H1 (cell line): ENCODE data around the gene TMEM140. TPM values are rescaled to one million over a fixed set of nuclear protein-coding genes. Genes with fewer than 3 reads are reported as not detected.

Experiments
- CTCF ChIA-PET: fragments of 300-600 bp; sonication (Branson Sonifier 250); formaldehyde crosslinking; loops from one replicate; lab custom pipeline; 2021; ENCODE audit not compliant: partially characterized antibody; lab: Charles Lee
- POLR2A ChIA-PET: fragments of 300-600 bp; sonication (Branson Sonifier 250); formaldehyde crosslinking; loops from one replicate; lab custom pipeline; 2021; ENCODE audit warnings: inconsistent platforms; ENCODE audit not compliant: partially characterized antibody; lab: Charles Lee
- DNase-seq, 2 experiments: peaks; one replicate each; pipeline versions ENCODE4 v3.0.0 to v3.0.0-alpha.2; 2010 to 2022; ENCODE audit warnings: low spot score in 2 of 2, low read depth in 1 of 2, mixed read lengths in 1 of 2
- FAIRE-seq: peaks from 2 replicates; lab custom pipeline; 2011; peaks lifted over from hg19 to GRCh38; lab: Jason Lieb, UNC
- H2AFZ ChIP-seq: 2 replicates; pipeline ENCODE4 v1.8.1; 2012; ENCODE audit warnings: low read length, inconsistent platforms
- H2AK5ac ChIP-seq: 2 replicates; pipeline ENCODE4 v1.6.1; 2013; ENCODE audit warnings: low read depth, low read length
- H2BK120ac ChIP-seq: replicated peaks from 2 replicates; pipeline ENCODE3; 2013; ENCODE audit warnings: low read depth, low read length, inconsistent platforms
- H2BK12ac ChIP-seq: 2 replicates; pipeline ENCODE4 v1.6.1; 2013; ENCODE audit warnings: low read depth, low read length
- H2BK15ac ChIP-seq: 2 replicates; pipeline ENCODE4 v1.6.1; 2013; ENCODE audit warnings: low read length
- H2BK20ac ChIP-seq: 2 replicates; pipeline ENCODE4 v1.6.1; 2013; ENCODE audit warnings: low read length
- H2BK5ac ChIP-seq: 2 replicates; pipeline ENCODE4 v1.6.1; 2013; ENCODE audit warnings: low read depth, low read length
- H3K14ac ChIP-seq: 2 replicates; pipeline ENCODE4 v1.6.1; 2013; ENCODE audit warnings: inconsistent platforms; ENCODE audit not compliant: insufficient read length
- H3K18ac ChIP-seq: 2 replicates; pipeline ENCODE4 v1.6.1; 2013; ENCODE audit warnings: low read length; ENCODE audit errors: extremely low read depth
- H3K23ac ChIP-seq: 2 replicates; pipeline ENCODE4 v1.6.1; 2013; ENCODE audit warnings: inconsistent platforms; ENCODE audit not compliant: insufficient read length
- H3K23me2 ChIP-seq: 2 replicates; pipeline ENCODE4 v1.6.1; 2013; ENCODE audit warnings: low read depth, low read length
- H3K27ac ChIP-seq: 2 replicates; pipeline ENCODE4 v1.6.1; 2011; ENCODE audit warnings: low read depth, low read length, inconsistent platforms
- H3K27me3 ChIP-seq, 4 experiments: replicated peaks in 1 of 4; 1 replicate in 1 of 4; 2 replicates in 3 of 4; pipeline versions ENCODE4 v1.6.1 to v1.8.1; 2011 to 2013; ENCODE audit warnings: low read length in 3 of 4, mild to moderate bottlenecking in 3 of 4, inconsistent platforms in 2 of 4, mixed read lengths in 2 of 4, moderate library complexity in 1 of 4; ENCODE audit not compliant: control insufficient read depth in 3 of 4, insufficient read depth in 3 of 4; ENCODE audit errors: extremely low read depth in 1 of 4
- H3K36me3 ChIP-seq, 4 experiments: 2 replicates each; pipeline versions ENCODE4 v1.6.1 to v1.8.1; 2011 to 2013; ENCODE audit warnings: mild to moderate bottlenecking in 4 of 4, low read length in 3 of 4, moderate library complexity in 2 of 4, control low read depth in 1 of 4, inconsistent platforms in 1 of 4; ENCODE audit not compliant: insufficient read depth in 4 of 4, control insufficient read depth in 2 of 4
- H3K4ac ChIP-seq: replicated peaks from 2 replicates; pipeline ENCODE3; 2013; ENCODE audit warnings: low read length, low read depth, mixed read lengths, inconsistent platforms; ENCODE audit not compliant: insufficient read length
- H3K4me1 ChIP-seq, 4 experiments: replicated peaks in 1 of 4; 1 replicate in 1 of 4; 2 replicates in 3 of 4; pipeline versions ENCODE4 v1.6.1 to v1.8.1; 2011 to 2013; ENCODE audit warnings: low read length in 3 of 4, inconsistent platforms in 2 of 4, mixed read lengths in 1 of 4; ENCODE audit not compliant: insufficient read depth in 4 of 4, control insufficient read depth in 3 of 4
- H3K4me2 ChIP-seq, 2 experiments: 2 replicates each; pipeline versions ENCODE4 v1.6.1 to v1.8.1; 2011 to 2013; ENCODE audit warnings: low read depth in 2 of 2, low read length in 2 of 2, control low read depth in 1 of 2, inconsistent platforms in 1 of 2, mild to moderate bottlenecking in 1 of 2; ENCODE audit not compliant: insufficient read depth in 1 of 2
- H3K4me3 ChIP-seq, 4 experiments: fragments of 200-600, 300-600 bp in 1 of 4; sonication (generic), shearing (Covaris generic), sonication (Bioruptor Twin) in 1 of 4; 2 replicates each; pipeline versions ENCODE4 v1.5.1 to v1.8.1; 2011 to 2016; ENCODE audit warnings: low read length in 4 of 4, low read depth in 3 of 4, control low read depth in 2 of 4, inconsistent platforms in 2 of 4, mild to moderate bottlenecking in 2 of 4, mixed read lengths in 1 of 4, moderate library complexity in 1 of 4; ENCODE audit not compliant: insufficient read depth in 2 of 4; ENCODE audit errors: extremely low read depth in 1 of 4
- H3K56ac ChIP-seq: replicated peaks from 2 replicates; pipeline ENCODE3; 2013; ENCODE audit warnings: low read depth, mild to moderate bottlenecking, mixed read lengths, low read length, inconsistent platforms; ENCODE audit not compliant: insufficient read length
- H3K79me1 ChIP-seq: 2 replicates; pipeline ENCODE4 v1.6.1; 2013; ENCODE audit warnings: low read depth, low read length, control low read depth
- H3K79me2 ChIP-seq, 2 experiments: 2 replicates each; pipeline versions ENCODE4 v1.6.1 to v1.8.1; 2012 to 2013; ENCODE audit warnings: low read length in 2 of 2, mild to moderate bottlenecking in 2 of 2, inconsistent platforms in 1 of 2; ENCODE audit not compliant: insufficient read depth in 2 of 2, control insufficient read depth in 1 of 2
- H3K9ac ChIP-seq, 4 experiments: replicated peaks in 1 of 4; 1 replicate in 1 of 4; 2 replicates in 3 of 4; pipeline versions ENCODE4 v1.6.1 to v1.8.1; 2011 to 2013; ENCODE audit warnings: low read depth in 3 of 4, low read length in 3 of 4, control low read depth in 2 of 4, mild to moderate bottlenecking in 2 of 4, moderate library complexity in 2 of 4, inconsistent platforms in 1 of 4; ENCODE audit errors: extremely low read depth in 1 of 4
- H3K9me3 ChIP-seq, 2 experiments: 2 replicates each; pipeline versions ENCODE4 v1.6.1 to v1.8.1; 2012 to 2013; ENCODE audit warnings: mild to moderate bottlenecking in 2 of 2, moderate library complexity in 2 of 2, control low read depth in 1 of 2, inconsistent platforms in 1 of 2, low read depth in 1 of 2, low read length in 1 of 2, mixed read lengths in 1 of 2; ENCODE audit not compliant: insufficient read depth in 2 of 2
- H4K20me1 ChIP-seq, 2 experiments: replicated peaks in 1 of 2; 2 replicates each; pipeline versions ENCODE3 to v1.8.1; 2011 to 2013; ENCODE audit warnings: inconsistent platforms in 2 of 2, low read length in 2 of 2, mild to moderate bottlenecking in 1 of 2; ENCODE audit not compliant: insufficient read depth in 2 of 2, control insufficient read depth in 1 of 2
- H4K5ac ChIP-seq: 2 replicates; pipeline ENCODE4 v1.6.1; 2013; ENCODE audit warnings: low read length, low read depth, mixed read lengths, inconsistent platforms; ENCODE audit not compliant: insufficient read length
- H4K8ac ChIP-seq: 2 replicates; pipeline ENCODE4 v1.8.0; 2013; ENCODE audit warnings: mild to moderate bottlenecking, moderate library complexity, low read length, inconsistent platforms; ENCODE audit not compliant: insufficient read depth; ENCODE audit errors: extremely low read depth
- H4K91ac ChIP-seq: replicated peaks from 2 replicates; pipeline ENCODE3; 2013; ENCODE audit warnings: low read length, mixed read lengths, inconsistent platforms; ENCODE audit not compliant: insufficient read length
- CBX5 ChIP-seq: fragments of 300-800, 300-1000 bp; sonication (generic); IDR thresholded peaks from 2 replicates; pipeline ENCODE4 v1.7.1; 2016; ENCODE audit warnings: antibody characterized with exemption, low read length, low read depth
- CREB1 ChIP-seq: IDR thresholded peaks from 2 replicates; pipeline ENCODE4 v1.6.1; 2012; ENCODE audit warnings: inconsistent platforms
- HDAC6 ChIP-seq: IDR thresholded peaks from one replicate; pipeline ENCODE4 v1.7.1; 2012; ENCODE audit warnings: low read depth, mild to moderate bottlenecking, inconsistent platforms, low read length, moderate library complexity
- JUN ChIP-seq: IDR thresholded peaks from 2 replicates; pipeline ENCODE4 v1.6.1; 2011; ENCODE audit warnings: low read depth, mild to moderate bottlenecking, improper control_type of control experiment, low read length
- PHF8 ChIP-seq: fragments of 200-600 bp; sonication (generic); conservative IDR thresholded peaks from 2 replicates; pipeline ENCODE4 v1.7.1; 2012; ENCODE audit warnings: low read depth, mild to moderate bottlenecking, inconsistent platforms, low read length, moderate library complexity
- RBBP5 ChIP-seq: IDR thresholded peaks from 2 replicates; pipeline ENCODE4 v1.7.1; 2012; ENCODE audit warnings: low read depth, mild to moderate bottlenecking, inconsistent platforms, low read length, moderate library complexity, borderline replicate concordance
- SRF ChIP-seq: IDR thresholded peaks from 2 replicates; pipeline ENCODE4 v1.6.1; 2011; ENCODE audit warnings: mild to moderate bottlenecking, low read depth, low read length, moderate library complexity
- WGBS, 2 experiments: shearing (Covaris generic) in 1 of 2; methylation state at CpG; one replicate each; pipeline versions ENCODE4 v1.1.6 to v1.1.7; 2013 to 2015; ENCODE audit warnings: low lambda C conversion rate in 2 of 2, mixed read lengths in 2 of 2, inconsistent platforms in 1 of 2, low coverage in 1 of 2, missing lambda C conversion rate in 1 of 2; ENCODE audit not compliant: insufficient replicate concordance in 2 of 2, insufficient coverage in 1 of 2, insufficient read length in 1 of 2; ENCODE audit errors: extremely low coverage in 1 of 2, missing lambda C conversion rate in 1 of 2; 5-methylcytosine and 5-hydroxymethylcytosine counted together
- polyA plus RNA-seq, 7 experiments: library from polyadenylated mRNA; depleted of rRNA in 3 of 7; stranded (reverse) in 5 of 7; unstranded in 2 of 7; fragments of >200 nt in 5 of 7; fragments of 200-250 nt in 2 of 7; gene quantifications; 1 replicate in 5 of 7; 2 replicates in 1 of 7; 4 replicates in 1 of 7; pipeline versions ENCODE4 v1.2.1 to v1.2.3, GENCODE V29; 2011 to 2013; ENCODE audit warnings: missing spikeins in 2 of 7, mixed read lengths in 2 of 7
- total RNA-seq: library from RNA; stranded (reverse); fragmentation: NEBNext Ultra II Directional; extraction: Animal tissue kit (Norgen Biotek cat#: 25700); gene quantifications from 2 replicates; pipeline ENCODE4 v1.2.1, GENCODE V29; 2021
- TF ChIP-seq, protein P1 (sequence below): IDR thresholded peaks from 2 replicates; pipeline ENCODE4 v1.6.1; 2012; ENCODE audit warnings: low read length, inconsistent platforms

TMEM140 gene
- total and polyA plus RNA-seq, 2 of the 8 experiments (the other 6 are each of a cell fraction or from before 2014, with no cell fraction given) = not detected

DNA sequence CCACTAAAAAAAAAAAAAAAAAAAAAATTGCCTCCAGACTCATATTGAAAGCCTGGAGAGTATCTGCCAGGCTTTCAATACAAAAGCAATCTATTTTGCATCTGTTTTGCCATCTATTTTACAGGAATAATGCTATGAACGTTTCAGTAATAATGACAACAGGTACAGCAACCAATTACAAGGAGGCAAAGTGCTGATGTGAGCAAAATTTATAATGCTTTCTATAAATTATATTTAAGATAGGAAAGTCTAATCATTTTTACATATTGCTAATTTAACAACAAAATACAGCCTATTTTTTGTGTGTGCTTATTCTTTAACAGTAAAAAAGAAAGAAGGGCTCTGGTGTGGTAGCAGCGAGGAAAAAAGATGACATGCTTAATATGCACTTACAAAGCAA is 53.5 kb downstream of the TMEM140 start:
- H4K91ac ChIP-seq = no peak overlapping the region
- ChIA-PET CTCF (interaction anchor here (0.6 to 1.4 kb wide), 3 partner anchors 8 to 37 kb away, joined by 3 to 4 read pairs (median 3); no protein-coding TSS in a partner anchor), POLR2A (no interaction called here)
- H3K9ac ChIP-seq = no peak overlapping the region
- no peak overlapping the region for H3K14ac ChIP-seq
- no peak overlapping the region for H3K56ac ChIP-seq
- no peaks in the 10 kb centered on the region for H3K9me3 ChIP-seq
- no peak overlapping the region for H3K4me2 ChIP-seq
- no peak overlapping the region for H2AFZ ChIP-seq
- H4K8ac ChIP-seq = no peak overlapping the region
- H3K4me1 ChIP-seq = peaks cover 0 to 6% (median 2%) of the 10 kb centered on the region in 4 experiments; a peak in 3 of 7 replicates
- H2BK20ac ChIP-seq = no peak overlapping the region
- FAIRE-seq = no peak
- H2BK5ac ChIP-seq = no peak overlapping the region
- no peaks in the 10 kb centered on the region for H3K79me2 ChIP-seq
- no peak overlapping the region for H4K5ac ChIP-seq
- H3K36me3 ChIP-seq = peaks cover 0 to 3% (median 0%) of the 10 kb centered on the region in 4 experiments; a peak in 1 of 8 replicates
- no peak overlapping the region for H2AK5ac ChIP-seq
- no peaks in the 10 kb centered on the region; the same call in 1 of the 2 replicates for H3K79me1 ChIP-seq
- no peak overlapping the region for H2BK120ac ChIP-seq
- H2BK12ac ChIP-seq = no peak overlapping the region
- peaks cover 0 to 1% of the 10 kb centered on the region in 2 experiments for H4K20me1 ChIP-seq
- H2BK15ac ChIP-seq = no peak overlapping the region
- no peak overlapping the region for H3K4ac ChIP-seq
- TF ChIP-seq, protein P1, sequence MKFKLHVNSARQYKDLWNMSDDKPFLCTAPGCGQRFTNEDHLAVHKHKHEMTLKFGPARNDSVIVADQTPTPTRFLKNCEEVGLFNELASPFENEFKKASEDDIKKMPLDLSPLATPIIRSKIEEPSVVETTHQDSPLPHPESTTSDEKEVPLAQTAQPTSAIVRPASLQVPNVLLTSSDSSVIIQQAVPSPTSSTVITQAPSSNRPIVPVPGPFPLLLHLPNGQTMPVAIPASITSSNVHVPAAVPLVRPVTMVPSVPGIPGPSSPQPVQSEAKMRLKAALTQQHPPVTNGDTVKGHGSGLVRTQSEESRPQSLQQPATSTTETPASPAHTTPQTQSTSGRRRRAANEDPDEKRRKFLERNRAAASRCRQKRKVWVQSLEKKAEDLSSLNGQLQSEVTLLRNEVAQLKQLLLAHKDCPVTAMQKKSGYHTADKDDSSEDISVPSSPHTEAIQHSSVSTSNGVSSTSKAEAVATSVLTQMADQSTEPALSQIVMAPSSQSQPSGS = no peak
- TF ChIP-seq SRF (no peak), HDAC6 (no peak), PHF8 (no peak), JUN (no peak), CBX5 (no peak), CREB1 (no peak), RBBP5 (no peak)
- no peaks in the 10 kb centered on the region for H3K23me2 ChIP-seq
- no peak overlapping the region for H3K23ac ChIP-seq
- DNase-seq = no peak
- H3K27ac ChIP-seq = no peak overlapping the region
- H3K4me3 ChIP-seq = no peak overlapping the region
- H3K27me3 ChIP-seq = no peaks in the 10 kb centered on the region
- WGBS, 2 experiments = 83% methylated on average over 2 of the region's 2 CpGs; no CpG with 5 or more reads in 1 of the 2 experiments
- no peak overlapping the region for H3K18ac ChIP-seq
